A172 (cell line): ENCODE measurements around the gene RPGR. TPM values are rescaled to one million over a fixed set of nuclear protein-coding genes. Genes with fewer than 3 reads are reported as not detected.
A peak's percentile ranks its signal among the peaks of the same experiment; 100 is the strongest.

Experiments used
- DNase-seq: peaks from one replicate; pipeline ENCODE4 v3.0.0-alpha.2; 2015; ENCODE audit warnings: low spot score
- total RNA-seq: library from RNA; depleted of rRNA; stranded (reverse); fragments of >200 nt; shearing (Covaris generic); gene quantifications from 2 replicates; pipeline ENCODE4 v1.2.3, GENCODE V29; 2014; rRNA removed

RPGR gene, protein sequence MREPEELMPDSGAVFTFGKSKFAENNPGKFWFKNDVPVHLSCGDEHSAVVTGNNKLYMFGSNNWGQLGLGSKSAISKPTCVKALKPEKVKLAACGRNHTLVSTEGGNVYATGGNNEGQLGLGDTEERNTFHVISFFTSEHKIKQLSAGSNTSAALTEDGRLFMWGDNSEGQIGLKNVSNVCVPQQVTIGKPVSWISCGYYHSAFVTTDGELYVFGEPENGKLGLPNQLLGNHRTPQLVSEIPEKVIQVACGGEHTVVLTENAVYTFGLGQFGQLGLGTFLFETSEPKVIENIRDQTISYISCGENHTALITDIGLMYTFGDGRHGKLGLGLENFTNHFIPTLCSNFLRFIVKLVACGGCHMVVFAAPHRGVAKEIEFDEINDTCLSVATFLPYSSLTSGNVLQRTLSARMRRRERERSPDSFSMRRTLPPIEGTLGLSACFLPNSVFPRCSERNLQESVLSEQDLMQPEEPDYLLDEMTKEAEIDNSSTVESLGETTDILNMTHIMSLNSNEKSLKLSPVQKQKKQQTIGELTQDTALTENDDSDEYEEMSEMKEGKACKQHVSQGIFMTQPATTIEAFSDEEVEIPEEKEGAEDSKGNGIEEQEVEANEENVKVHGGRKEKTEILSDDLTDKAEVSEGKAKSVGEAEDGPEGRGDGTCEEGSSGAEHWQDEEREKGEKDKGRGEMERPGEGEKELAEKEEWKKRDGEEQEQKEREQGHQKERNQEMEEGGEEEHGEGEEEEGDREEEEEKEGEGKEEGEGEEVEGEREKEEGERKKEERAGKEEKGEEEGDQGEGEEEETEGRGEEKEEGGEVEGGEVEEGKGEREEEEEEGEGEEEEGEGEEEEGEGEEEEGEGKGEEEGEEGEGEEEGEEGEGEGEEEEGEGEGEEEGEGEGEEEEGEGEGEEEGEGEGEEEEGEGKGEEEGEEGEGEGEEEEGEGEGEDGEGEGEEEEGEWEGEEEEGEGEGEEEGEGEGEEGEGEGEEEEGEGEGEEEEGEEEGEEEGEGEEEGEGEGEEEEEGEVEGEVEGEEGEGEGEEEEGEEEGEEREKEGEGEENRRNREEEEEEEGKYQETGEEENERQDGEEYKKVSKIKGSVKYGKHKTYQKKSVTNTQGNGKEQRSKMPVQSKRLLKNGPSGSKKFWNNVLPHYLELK
- 3.7 and 5.3 TPM in 2 replicates for total RNA-seq

DNA sequence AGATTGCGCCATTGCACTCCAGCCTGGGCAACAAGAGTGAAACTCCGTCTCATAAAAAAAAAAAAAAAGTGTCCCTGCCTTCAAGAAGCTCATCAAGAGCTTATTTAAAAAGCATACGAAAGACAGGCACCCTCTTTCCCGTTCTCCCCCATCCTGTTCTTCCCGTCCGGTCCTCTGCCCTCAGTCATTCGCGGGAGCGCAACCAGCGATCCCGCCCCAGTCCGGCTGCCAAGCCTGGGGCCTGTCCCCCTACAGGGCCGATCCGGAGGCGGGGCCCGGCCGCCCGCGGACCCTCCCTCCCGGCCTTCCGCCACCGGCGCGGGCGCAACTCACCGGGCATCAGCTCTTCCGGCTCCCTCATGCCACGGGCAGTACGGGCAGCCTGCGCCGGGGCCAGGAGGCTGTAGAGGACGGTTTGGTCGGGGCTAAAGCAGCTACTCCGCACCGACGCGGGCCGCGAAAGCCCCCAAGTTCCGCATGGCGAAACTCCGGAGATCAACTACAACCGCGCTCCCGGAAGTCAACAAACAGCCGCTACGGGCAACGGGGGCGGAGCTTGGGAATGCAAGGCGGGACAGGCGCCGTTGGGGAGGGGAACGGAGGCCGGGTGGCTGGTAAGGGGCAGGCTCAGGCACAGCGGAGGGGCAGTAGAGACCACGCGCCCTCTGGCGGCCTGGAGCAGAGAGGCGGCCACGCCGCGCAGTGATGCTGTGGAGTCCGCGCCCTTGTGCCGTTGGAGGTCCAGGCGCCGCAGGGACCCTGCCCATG is at the start of gene RPGR:
RPGR (minus strand) TSS at position 503 of the 768 bp plus-strand sequence; CDS start at position 361, 142 bp downstream.
- DNase-seq, result peak; percentile 83

- DNase-seq, result no peak
Observed at GRCh38 chrX:38376747-38377146, 49.4 kb upstream of the RPGR start.

DNA sequence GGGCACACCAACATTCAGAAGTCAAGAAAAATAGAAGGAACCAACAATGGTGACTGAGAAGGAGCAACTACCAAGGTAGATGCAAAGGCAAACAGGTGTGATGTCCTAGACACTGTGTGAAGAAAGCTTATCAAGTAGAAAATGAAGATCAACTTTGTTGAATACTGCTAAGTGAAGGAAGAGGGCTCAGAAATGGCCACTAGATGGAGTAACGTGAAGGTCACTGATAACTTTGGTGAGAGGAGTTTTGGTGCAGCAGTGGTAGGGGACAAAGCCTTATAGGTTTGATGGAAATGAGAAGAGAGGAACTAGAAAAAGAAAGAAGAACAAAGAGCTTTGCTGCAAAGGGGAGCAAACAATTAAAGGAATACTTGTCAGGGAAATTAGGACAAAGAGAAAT is 48.6 kb upstream of the RPGR start:
- peak; percentile 1 for DNase-seq

GRCh38 chrX:38374431-38374830 is 47.1 kb upstream of the RPGR start:
- DNase-seq, result no peak

GRCh38 chrX:38371641-38372040 is 44.3 kb upstream of the RPGR start:
- DNase-seq, result no peak

GRCh38 chrX:38368774-38369173 is 41.5 kb upstream of the RPGR start:
- DNase-seq, result no peak

- no peak for DNase-seq
Observed at GRCh38 chrX:38365954-38366353, 38.6 kb upstream of the RPGR start.

DNA sequence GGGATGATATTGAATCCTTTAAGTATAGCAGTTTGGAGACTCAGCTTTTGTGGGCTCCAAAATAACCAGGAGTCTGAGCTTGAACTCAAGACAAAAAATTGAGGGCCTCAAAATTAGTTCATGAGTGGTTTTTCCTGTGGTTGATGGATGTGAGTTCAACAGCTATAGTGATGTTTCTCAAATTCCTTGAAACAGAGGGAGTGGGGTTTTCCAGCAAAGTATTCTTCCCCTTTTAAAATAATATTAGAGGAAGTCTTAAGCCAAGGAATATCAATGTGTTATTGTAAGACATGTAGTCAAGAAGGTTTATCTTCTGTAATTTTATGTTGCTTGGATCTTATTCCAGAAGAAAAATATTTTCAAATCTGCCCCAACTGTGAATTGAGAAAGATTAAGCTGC is 35.7 kb upstream of the RPGR start:
- no peak for DNase-seq

DNA sequence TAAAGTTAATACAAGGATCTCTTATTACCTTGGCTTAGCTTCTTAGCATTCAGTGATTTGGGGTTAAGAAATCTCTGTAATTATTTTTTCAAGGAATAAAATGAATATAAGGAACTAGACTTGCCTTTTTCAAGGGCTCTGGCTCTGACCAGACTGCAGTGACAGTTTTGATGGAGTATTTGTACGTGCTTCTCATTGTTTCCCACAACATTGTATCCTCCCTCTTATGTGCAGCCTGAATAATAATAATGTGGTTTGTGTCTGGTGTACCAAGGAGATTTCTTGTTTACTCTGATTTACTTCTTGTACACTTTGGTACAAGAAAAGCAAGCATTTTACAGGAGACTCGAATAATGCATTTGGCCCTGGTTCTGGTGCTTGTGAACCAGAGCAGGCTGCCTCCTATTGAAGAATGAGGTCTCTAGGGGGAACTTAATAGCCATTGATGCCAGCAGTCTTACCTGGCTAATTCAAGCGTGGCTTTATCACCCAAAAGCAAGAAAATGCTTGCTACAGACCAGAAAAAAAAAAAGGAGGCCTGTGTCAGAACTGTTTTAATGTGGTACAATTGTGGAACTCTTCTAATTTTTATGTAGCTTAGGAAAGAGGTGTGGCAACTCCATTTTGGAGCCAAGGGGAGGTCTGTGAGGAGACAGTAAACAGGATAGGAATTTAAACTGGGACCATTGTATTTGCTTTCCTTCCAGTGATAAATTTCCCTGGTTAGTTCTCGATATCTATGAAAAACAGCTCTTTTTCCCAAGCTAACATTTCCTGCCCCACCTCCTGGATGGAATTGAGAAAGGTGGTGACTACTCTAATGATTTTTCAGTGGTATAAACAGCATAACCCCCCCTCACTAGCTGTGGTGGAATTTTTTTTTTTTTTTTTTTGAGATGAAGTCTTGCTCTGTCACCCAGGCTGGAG is 30.7 kb upstream of the RPGR start:
- no peak for DNase-seq

DNA sequence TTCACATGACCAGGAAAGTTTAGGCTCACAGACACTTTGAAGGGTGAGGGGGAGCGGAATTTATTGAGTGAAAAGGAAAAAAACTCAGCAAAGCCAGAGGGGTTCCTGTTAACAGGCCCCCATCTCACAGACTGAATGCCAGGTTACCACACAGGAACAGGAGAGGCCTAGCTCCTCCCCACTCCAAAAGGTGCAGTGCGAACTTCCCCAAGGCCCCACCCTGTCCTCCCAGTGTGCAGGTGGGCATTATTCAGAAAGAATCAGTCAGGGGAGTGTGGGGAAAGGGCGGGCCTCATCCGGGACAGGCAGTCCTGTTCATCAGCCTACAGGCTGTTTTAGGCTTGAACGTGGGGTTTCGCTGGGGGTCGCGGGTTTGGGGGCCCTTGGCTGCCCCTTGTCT is 29.1 kb upstream of the RPGR start:
- DNase-seq, result no peak

- no peak for DNase-seq
Observed at GRCh38 chrX:38352362-38352761, 25.1 kb upstream of the RPGR start, which contains the start of gene OTC. Gene OTC, plus strand, starts transcription at chrX:38352604. Its CDS starts 93 bp downstream, at chrX:38352697.

- DNase-seq, result no peak
Observed at GRCh38 chrX:38351346-38351745, 24.0 kb upstream of the RPGR start.

DNA sequence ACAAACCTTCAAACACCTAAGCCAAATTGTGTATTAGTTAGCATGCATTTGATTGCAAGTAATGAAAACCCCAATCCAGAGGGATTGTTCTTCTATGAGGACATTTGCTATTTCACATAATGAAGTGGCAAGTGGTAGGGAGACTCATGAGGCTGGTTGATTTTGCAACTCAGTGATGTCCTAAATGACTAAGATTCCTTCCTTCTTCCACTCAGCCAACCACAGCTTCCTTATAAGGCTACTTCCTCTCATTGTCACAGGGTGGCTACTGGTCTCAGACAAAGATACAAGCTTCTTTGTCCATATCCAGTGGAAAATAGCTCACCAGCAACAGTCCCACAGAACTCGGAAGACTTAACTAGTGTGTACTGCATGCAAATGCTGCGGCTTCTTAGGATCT is 19.8 kb upstream of the RPGR start:
- peak; percentile 56 for DNase-seq

GRCh38 chrX:38346150-38346549 is 18.8 kb upstream of the RPGR start:
- DNase-seq, result no peak

- no peak for DNase-seq
Observed at GRCh38 chrX:38342853-38343778, 15.8 kb upstream of the RPGR start.

GRCh38 chrX:38341442-38341841 is 14.1 kb upstream of the RPGR start:
- DNase-seq, result no peak

DNA sequence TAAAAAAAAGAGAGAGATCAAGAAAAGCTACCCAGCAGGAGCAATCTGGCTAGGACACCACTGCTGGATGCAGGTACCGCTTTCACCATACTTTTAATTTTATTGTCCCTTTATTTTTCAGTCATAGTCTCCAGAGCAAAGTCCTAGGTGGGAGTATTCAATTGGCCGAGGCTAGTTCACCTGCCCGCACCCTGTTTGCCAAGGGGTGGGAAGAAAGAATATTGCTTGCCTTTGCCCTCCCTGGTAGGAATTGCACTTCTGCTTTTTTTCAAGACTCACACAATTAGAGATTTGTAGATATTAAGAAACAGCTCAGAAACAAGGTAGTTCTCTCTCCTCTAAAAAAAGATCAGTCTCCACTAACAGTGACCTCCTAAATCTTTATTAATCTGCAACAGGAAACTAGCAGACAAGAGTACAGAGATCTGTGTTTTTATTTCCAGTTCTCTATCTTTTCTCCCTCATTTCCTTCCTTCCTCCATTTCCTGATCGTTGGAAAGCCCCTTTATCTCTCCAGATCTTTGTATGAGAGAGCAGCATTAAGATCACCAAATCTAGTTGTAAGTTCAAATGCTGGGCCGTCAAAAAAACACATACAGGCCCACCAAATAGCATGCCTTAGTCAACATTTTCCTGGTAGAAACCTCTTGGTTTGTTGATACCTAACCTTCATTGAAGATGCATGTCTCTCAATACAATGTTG is 9.4 kb upstream of the RPGR start:
- DNase-seq, result no peak

DNA sequence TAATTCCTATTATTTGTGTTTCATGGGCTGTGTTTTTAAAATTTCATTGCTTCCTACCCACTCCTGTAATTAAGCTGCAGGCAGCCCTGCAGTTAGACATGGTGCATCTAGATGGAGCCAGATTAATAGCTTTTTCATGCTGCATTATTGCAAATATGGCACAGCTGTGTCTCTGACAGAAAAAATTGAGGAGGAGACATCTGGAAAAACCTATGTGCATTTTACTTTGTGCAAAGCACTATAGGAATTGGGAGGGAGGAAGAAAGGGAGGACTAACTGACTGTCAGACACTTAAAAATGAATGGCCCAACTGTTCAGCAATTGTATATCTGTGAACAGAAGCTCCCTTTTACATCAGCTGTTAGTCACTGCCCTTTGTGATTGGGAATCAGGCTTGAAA is 8.1 kb upstream of the RPGR start:
- DNase-seq, result no peak

DNA sequence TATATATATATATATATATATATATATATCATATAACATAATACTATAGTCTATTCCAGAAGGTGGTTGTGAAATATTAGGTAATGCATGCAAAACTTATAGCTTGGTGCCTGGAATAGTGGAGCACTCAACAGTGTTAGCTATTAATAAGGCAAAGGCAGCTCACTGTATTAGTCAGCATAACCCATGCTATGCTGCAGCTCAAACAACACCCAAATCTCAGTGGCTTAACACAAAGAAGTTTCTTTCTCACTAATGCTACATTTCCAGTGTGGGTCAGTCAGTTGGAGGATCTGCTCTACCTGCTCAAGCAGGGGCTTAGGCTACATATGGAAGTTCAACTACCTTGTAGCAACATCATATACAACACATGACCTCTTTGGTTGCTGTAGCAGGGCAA is 5.2 kb upstream of the RPGR start:
- no peak for DNase-seq
